NB4 (cell line): ENCODE measurements around the gene MAGI1.
"Not testable (repeated sequence)": the region's sequence is repeated elsewhere in the genome, so short reads cannot be mapped to it uniquely, and the experiment has no call there.

Source experiments
- CTCF ChIP-seq: IDR thresholded peaks from one replicate; pipeline ENCODE4 v1.5.1; 2012; ENCODE audit warnings: low read depth, low read length
- MYC ChIP-seq: IDR thresholded peaks from 2 replicates; pipeline ENCODE4 v1.6.1; 2011; ENCODE audit warnings: low read depth, low read length
- POLR2A ChIP-seq: IDR thresholded peaks from 2 replicates; pipeline ENCODE4 v1.6.1; 2011; ENCODE audit warnings: mild to moderate bottlenecking; ENCODE audit not compliant: insufficient read length; ENCODE audit errors: extremely low read depth
- TF ChIP-seq, protein P1 (sequence below): IDR thresholded peaks from 2 replicates; pipeline ENCODE4 v1.6.1; 2011; ENCODE audit warnings: low read depth, low read length

DNA sequence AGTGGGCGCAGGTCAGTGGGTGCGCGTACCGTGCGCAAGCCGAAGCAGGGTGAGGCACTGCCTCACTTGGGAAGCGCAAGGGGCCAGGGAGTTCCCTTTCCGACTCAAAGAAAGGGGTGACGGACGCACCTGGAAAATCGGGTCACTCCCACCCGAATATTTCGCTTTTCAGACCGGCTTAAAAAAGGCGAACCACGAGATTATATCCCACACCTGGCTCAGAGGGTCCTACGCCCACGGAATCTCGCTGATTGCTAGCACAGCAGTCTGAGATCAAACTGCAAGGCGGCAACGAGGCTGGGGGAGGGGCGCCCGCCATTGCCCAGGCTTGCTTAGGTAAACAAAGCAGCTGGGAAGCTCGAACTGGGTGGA lies 529.3 kb downstream of the MAGI1 start:
- not testable (repeated sequence) for TF ChIP-seq CTCF, POLR2A, MYC
- TF ChIP-seq, protein P1, sequence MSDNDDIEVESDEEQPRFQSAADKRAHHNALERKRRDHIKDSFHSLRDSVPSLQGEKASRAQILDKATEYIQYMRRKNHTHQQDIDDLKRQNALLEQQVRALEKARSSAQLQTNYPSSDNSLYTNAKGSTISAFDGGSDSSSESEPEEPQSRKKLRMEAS, result not testable (repeated sequence)
